Measurements from ENCODE around the gene CABYR. TPM values are rescaled to one million over a fixed set of nuclear protein-coding genes. Genes with fewer than 3 reads are reported as not detected.
A peak's percentile ranks its signal among the peaks of the same experiment; 100 is the strongest.

Gene CABYR
- total and polyA plus RNA-seq, 2 donors (not counting 1 experiment from before 2014, with no cell fraction given) = 7.3 to 14.0 TPM

GRCh38 chr18:24127735-24128134, 11.1 kb upstream of the CABYR start:
- no peak for DNase-seq (ENCODE audit: low read depth in 2 of 2)
- TF ChIP-seq CTCF (conservative IDR thresholded peaks at IDR 0.05 in 1 of 2, IDR thresholded peaks at IDR 0.05 in 1 of 2; ENCODE audit: low read depth in 1 of 2, low read length in 2 of 2) (no peak), EZH2 (IDR thresholded peaks at IDR 0.05; ENCODE audit: low read length, missing control alignments) (no peak)

GRCh38 chr18:24128700-24129099, 10.2 kb upstream of the CABYR start:
- no peak for TF ChIP-seq EZH2 (IDR thresholded peaks at IDR 0.05; ENCODE audit: low read length, missing control alignments)
- no peak for TF ChIP-seq CTCF (conservative IDR thresholded peaks at IDR 0.05 in 1 of 2, IDR thresholded peaks at IDR 0.05 in 1 of 2; ENCODE audit: low read depth in 1 of 2, low read length in 2 of 2)
- no peak overlapping the region for H3K4me3 ChIP-seq (replicated peaks in 1 of 4; ENCODE audit: control extremely low read depth in 1 of 4, insufficient read depth in 1 of 4, low read depth in 3 of 4, low read length in 4 of 4)
- DNase-seq (ENCODE audit: low read depth in 2 of 2) = peak in 1 of 2 donors; percentile 32
- no peak overlapping the region for H3K27ac ChIP-seq (ENCODE audit: insufficient read depth, low read length)
- H3K36me3 ChIP-seq (ENCODE audit: control insufficient read depth, insufficient read depth, low read length) = no peaks in the 10 kb centered on the region
- no peaks in the 10 kb centered on the region for H3K4me1 ChIP-seq (ENCODE audit: control insufficient read depth, extremely low read depth, insufficient read depth, low read length)
- H4K20me1 ChIP-seq (ENCODE audit: control insufficient read depth, extremely low read depth, insufficient read depth, low read length) = no peaks in the 10 kb centered on the region
- no peak overlapping the region for H2AFZ ChIP-seq (ENCODE audit: low read length)
- H3K27me3 ChIP-seq (ENCODE audit: control insufficient read depth, insufficient read depth, low read length) = no peaks in the 10 kb centered on the region
- H3K4me2 ChIP-seq (ENCODE audit: extremely low read depth, insufficient read depth, low read length) = no peak overlapping the region
- no peak overlapping the region for H3K9ac ChIP-seq (ENCODE audit: insufficient read depth, low read length)
- no peaks in the 10 kb centered on the region for H3K9me3 ChIP-seq (ENCODE audit: control insufficient read depth, insufficient read depth, low read depth, low read length)
- H3K79me2 ChIP-seq (ENCODE audit: control insufficient read depth, insufficient read depth, low read length) = no peaks in the 10 kb centered on the region

More at GRCh38 chr18:24127735-24128134, 11.1 kb upstream of the CABYR start:
- H3K27me3 ChIP-seq (ENCODE audit: control insufficient read depth, insufficient read depth, low read length) = no peaks in the 10 kb centered on the region
- H3K4me3 ChIP-seq (replicated peaks in 1 of 4; ENCODE audit: control extremely low read depth in 1 of 4, insufficient read depth in 1 of 4, low read depth in 3 of 4, low read length in 4 of 4) = no peak overlapping the region
- no peaks in the 10 kb centered on the region for H4K20me1 ChIP-seq (ENCODE audit: control insufficient read depth, extremely low read depth, insufficient read depth, low read length)
- no peak overlapping the region for H3K27ac ChIP-seq (ENCODE audit: insufficient read depth, low read length)
- H3K9ac ChIP-seq (ENCODE audit: insufficient read depth, low read length) = no peak overlapping the region
- H2AFZ ChIP-seq (ENCODE audit: low read length) = no peak overlapping the region
- no peaks in the 10 kb centered on the region for H3K4me1 ChIP-seq (ENCODE audit: control insufficient read depth, extremely low read depth, insufficient read depth, low read length)
- no peaks in the 10 kb centered on the region for H3K36me3 ChIP-seq (ENCODE audit: control insufficient read depth, insufficient read depth, low read length)
- H3K9me3 ChIP-seq (ENCODE audit: control insufficient read depth, insufficient read depth, low read depth, low read length) = no peaks in the 10 kb centered on the region
- H3K4me2 ChIP-seq (ENCODE audit: extremely low read depth, insufficient read depth, low read length) = no peak overlapping the region
- no peaks in the 10 kb centered on the region for H3K79me2 ChIP-seq (ENCODE audit: control insufficient read depth, insufficient read depth, low read length)

- Histone ChIP-seq H3K4me2 (ENCODE audit: extremely low read depth, insufficient read depth, low read length) (no peak overlapping the region), H3K9ac (ENCODE audit: insufficient read depth, low read length) (no peak overlapping the region), H2AFZ (ENCODE audit: low read length) (no peak overlapping the region), H3K27me3 (ENCODE audit: control insufficient read depth, insufficient read depth, low read length) (no peaks in the 10 kb centered on the region), H3K4me1 (ENCODE audit: control insufficient read depth, extremely low read depth, insufficient read depth, low read length) (no peaks in the 10 kb centered on the region), H3K27ac (ENCODE audit: insufficient read depth, low read length) (no peak overlapping the region), H3K4me3 (replicated peaks in 1 of 4; ENCODE audit: control extremely low read depth in 1 of 4, insufficient read depth in 1 of 4, low read depth in 3 of 4, low read length in 4 of 4) (no peak overlapping the region), H3K36me3 (ENCODE audit: control insufficient read depth, insufficient read depth, low read length) (no peaks in the 10 kb centered on the region), H4K20me1 (ENCODE audit: control insufficient read depth, extremely low read depth, insufficient read depth, low read length) (no peaks in the 10 kb centered on the region), H3K79me2 (ENCODE audit: control insufficient read depth, insufficient read depth, low read length) (no peaks in the 10 kb centered on the region), H3K9me3 (ENCODE audit: control insufficient read depth, insufficient read depth, low read depth, low read length) (no peaks in the 10 kb centered on the region)
- no peak for TF ChIP-seq CTCF (conservative IDR thresholded peaks at IDR 0.05 in 1 of 2, IDR thresholded peaks at IDR 0.05 in 1 of 2; ENCODE audit: low read depth in 1 of 2, low read length in 2 of 2)
- no peak for TF ChIP-seq EZH2 (IDR thresholded peaks at IDR 0.05; ENCODE audit: low read length, missing control alignments)
- DNase-seq (ENCODE audit: low read depth in 2 of 2) = no peak
Observed at GRCh38 chr18:24130494-24130893, 8.4 kb upstream of the CABYR start.

All from fibroblast of lung (primary cell).